Fibroblast of pulmonary artery (primary cell): ENCODE measurements around the gene SYNGR1.

Source experiments
- DNase-seq: peaks from one replicate; pipeline ENCODE4 v3.0.0-alpha.2; 2010; ENCODE audit warnings: low read depth
- H3K4me3 ChIP-seq: replicated peaks from 2 replicates; pipeline ENCODE4 v1.5.1; 2011; ENCODE audit warnings: low read depth, mild to moderate bottlenecking, control low read depth, low read length, moderate library complexity
- CTCF ChIP-seq: IDR thresholded peaks from 2 replicates; pipeline ENCODE4 v1.5.1; 2011; ENCODE audit warnings: mild to moderate bottlenecking, control low read depth, low read length, inconsistent platforms; ENCODE audit errors: missing control alignments

Gene SYNGR1

DNA sequence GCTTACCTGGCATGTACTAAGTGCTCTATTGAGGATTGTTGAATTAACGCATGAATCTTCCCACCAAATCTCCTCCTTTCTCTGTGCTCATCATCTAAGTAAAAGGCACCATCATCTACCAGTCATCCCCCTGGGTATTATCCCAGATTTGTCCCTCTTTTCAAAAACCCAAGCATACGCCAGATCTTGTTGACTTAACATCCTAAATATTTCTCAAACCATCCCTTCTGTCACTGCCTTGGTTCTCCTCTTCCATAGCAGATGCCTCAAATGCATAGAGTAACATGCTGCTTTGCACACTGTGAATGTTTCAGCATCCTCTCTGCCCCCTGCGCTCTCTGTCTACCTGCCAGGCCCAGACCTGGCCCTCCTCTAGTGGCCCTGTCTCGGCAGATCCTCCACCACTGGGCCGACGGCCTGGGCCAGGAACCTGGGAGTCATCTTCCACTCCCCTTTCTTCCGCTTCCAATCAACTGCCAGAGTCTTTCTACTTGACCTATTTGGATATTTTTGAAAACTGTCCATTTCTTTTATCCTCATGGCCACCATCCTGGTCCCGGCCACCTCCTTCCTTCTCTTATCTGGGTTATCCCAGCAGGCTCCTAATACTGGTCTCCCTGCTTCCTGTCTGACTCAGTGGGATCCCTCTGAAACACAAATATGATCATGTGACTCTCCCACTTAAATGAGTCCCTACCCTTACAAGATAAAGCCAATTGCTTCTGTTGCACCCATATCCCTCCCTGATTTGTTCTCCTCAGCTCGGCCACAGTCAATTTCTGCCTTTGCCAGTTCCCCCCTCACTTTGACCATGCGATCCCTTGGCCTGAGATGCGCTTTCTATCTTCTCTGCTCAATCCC lies 46.4 kb downstream of the SYNGR1 start:
- H3K4me3 ChIP-seq = no peak overlapping the region
- TF ChIP-seq CTCF = no peak
- DNase-seq = no peak

- no peak for TF ChIP-seq CTCF
- H3K4me3 ChIP-seq = no peak overlapping the region
- DNase-seq = no peak
These were observed 47.0 kb downstream of the SYNGR1 start for GRCh38 chr22:39396797-39397195.

DNA sequence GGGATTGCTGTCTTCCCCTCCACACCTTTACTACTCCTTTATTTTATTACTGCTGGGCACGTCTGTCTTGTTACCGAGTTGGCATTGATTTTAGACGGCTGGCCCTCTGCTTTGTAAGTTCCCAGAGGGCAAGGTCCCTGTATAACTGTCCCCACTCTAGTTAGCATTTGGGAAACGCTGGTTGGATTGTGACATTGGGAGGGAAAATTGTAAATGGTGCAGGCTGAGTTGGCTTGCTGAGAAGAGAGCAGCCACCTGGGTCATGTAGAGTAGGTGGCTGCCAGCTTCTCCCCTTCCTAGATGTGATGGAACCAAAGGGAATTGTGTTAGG lies 51.5 kb downstream of the SYNGR1 start:
- no peak overlapping the region for H3K4me3 ChIP-seq
- no peak for TF ChIP-seq CTCF
- no peak for DNase-seq

DNA sequence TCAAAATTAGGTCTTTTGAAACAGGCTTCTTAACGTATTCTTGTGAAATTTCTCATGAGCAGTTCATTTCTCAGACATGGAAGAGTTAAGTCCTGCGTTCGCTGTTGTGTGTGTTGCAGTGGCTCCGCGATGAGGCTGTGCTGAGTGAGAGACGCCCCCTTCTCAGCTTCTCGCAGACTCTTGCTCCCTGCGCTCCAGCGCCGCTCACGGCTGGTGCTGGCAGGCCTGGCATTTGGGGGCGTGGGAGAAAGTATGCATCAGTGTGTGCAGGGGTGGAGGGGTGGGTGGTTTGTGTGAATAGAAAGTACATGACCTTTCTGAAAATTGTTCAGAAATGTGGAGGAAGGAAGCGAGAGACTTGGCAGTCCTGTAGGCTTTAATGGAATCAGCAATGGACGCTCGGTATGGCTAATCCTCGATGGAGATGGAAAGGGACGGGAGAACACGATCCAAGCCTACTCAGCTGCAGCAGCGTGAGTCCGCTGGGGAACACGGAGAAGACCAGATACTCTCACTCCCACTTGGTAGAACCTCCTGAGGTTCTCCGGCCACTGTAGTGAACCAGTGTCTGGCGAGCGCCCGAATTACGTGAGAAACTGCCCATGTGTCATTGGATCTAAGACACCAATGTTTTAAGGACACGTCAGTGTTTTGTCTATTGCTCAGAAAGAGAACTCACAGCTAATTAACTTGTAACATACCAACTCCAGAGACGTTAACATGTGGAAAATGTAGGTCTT lies 55.7 kb downstream of the SYNGR1 start:
- TF ChIP-seq CTCF = peak; percentile 44
- peak overlapping the region; percentile 28 for H3K4me3 ChIP-seq
- peak; percentile 75 for DNase-seq

DNA sequence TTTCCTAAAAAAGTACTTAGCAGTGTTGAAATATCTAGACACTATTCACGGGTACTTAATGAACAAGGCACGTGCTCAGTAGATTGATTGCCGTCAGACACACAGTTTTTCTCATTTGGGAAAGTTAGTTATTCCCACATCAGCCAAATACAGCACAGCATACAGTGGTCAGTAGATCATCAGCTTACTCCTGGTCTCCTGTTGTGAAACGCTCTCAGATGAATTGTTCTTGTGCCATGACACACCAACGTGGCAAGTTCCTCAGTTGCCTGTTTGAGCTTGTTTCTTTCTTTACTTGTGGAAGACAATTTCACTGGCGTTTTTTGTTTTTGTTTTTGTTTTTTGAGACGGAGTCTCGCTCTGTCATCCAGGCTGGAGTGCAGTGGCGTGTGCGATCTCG lies 58.4 kb downstream of the SYNGR1 start:
- no peak for TF ChIP-seq CTCF
- H3K4me3 ChIP-seq = no peak overlapping the region
- no peak for DNase-seq

GRCh38 chr22:39408807-39409206 lies 59.0 kb downstream of the SYNGR1 start:
- H3K4me3 ChIP-seq = no peak overlapping the region
- no peak for TF ChIP-seq CTCF
- no peak for DNase-seq

DNA sequence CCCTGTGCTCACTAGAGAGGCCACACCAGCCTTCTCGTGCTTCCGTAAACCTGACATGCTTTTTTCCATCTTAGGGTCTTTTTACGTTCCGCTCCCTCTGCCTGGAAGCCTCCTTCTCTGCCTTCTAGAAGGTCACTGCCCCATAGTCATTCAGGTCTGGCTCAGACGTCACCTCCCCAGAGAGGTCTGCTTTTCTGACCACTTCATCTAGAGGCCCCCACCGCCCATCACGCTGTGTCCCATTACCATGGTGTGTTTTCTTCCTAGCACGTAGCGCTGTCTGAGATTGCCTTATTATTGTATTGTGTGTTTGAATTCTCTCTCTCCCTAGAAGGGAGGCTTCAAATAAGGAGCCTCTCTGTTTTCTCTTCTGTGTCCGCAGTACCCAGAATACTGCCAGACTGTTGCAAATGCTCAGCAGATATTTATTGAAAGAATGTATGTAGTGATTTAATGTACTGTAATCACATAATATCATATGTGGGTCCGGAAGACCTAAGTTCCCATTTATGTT lies 59.8 kb downstream of the SYNGR1 start:
- TF ChIP-seq CTCF = no peak
- no peak overlapping the region for H3K4me3 ChIP-seq
- no peak for DNase-seq
